Measurements from ENCODE around the gene PDE4C.

Gene PDE4C

GRCh38 chr19:18225702-18226468 is at the start of gene PDE4C:
Gene PDE4C (minus strand): TSS chr19:18226438. CDS start chr19:18226415, 23 bp downstream.
- no peak for DNase-seq (ENCODE audit: low spot score)

- peak; percentile 92 for DNase-seq (ENCODE audit: low spot score)
These were observed 48.6 kb upstream of the PDE4C start for GRCh38 chr19:18274781-18275356.

- peak; percentile 41 for DNase-seq (ENCODE audit: low spot score)
These were observed 48.1 kb upstream of the PDE4C start, which contains the start of gene IQCN for GRCh38 chr19:18274219-18274780. Gene IQCN (minus strand): TSS chr19:18274452. CDS start chr19:18269478, 4,974 bp downstream.

- DNase-seq (ENCODE audit: low spot score), result no peak
These were observed 47.5 kb upstream of the PDE4C start for GRCh38 chr19:18273561-18274218.

GRCh38 chr19:18271433-18271841 is 45.2 kb upstream of the PDE4C start:
- no peak for DNase-seq (ENCODE audit: low spot score)

GRCh38 chr19:18270326-18270725 is 44.1 kb upstream of the PDE4C start:
- DNase-seq (ENCODE audit: low spot score), result no peak

- no peak for DNase-seq (ENCODE audit: low spot score)
These were observed 43.0 kb upstream of the PDE4C start for GRCh38 chr19:18269070-18269723.

- no peak for DNase-seq (ENCODE audit: low spot score)
These were observed 40.8 kb upstream of the PDE4C start for GRCh38 chr19:18266771-18267686.

GRCh38 chr19:18265582-18265981 is 39.3 kb upstream of the PDE4C start:
- no peak for DNase-seq (ENCODE audit: low spot score)

GRCh38 chr19:18264971-18265540 is 38.8 kb upstream of the PDE4C start:
- DNase-seq (ENCODE audit: low spot score), result no peak

GRCh38 chr19:18264137-18264854 is 38.1 kb upstream of the PDE4C start:
- DNase-seq (ENCODE audit: low spot score), result no peak

GRCh38 chr19:18263324-18264136 is 37.3 kb upstream of the PDE4C start:
- DNase-seq (ENCODE audit: low spot score), result no peak

- DNase-seq (ENCODE audit: low spot score), result no peak
These were observed 36.7 kb upstream of the PDE4C start for GRCh38 chr19:18262917-18263316.

GRCh38 chr19:18262144-18262543 is 35.9 kb upstream of the PDE4C start:
- DNase-seq (ENCODE audit: low spot score), result no peak

- no peak for DNase-seq (ENCODE audit: low spot score)
These were observed 35.2 kb upstream of the PDE4C start for GRCh38 chr19:18261474-18261873.

GRCh38 chr19:18259893-18260292 is 33.7 kb upstream of the PDE4C start:
- peak; percentile 64 for DNase-seq (ENCODE audit: low spot score)

- no peak for DNase-seq (ENCODE audit: low spot score)
These were observed 31.5 kb upstream of the PDE4C start for GRCh38 chr19:18257503-18258470.
